ENCODE results near the gene IL6R.

- no peak for TF ChIP-seq CTCF (conservative IDR thresholded peaks at IDR 0.05)
- TF ChIP-seq ZFX (IDR thresholded peaks at IDR 0.05), result no peak
These were observed 26.6 kb downstream of the IL6R start for GRCh38 chr1:154431586-154432373.
